GM18873 (cell line): ENCODE measurements around the gene ANKS6.

Experiments used
- ATAC-seq: cut with Tn5 transposase; IDR thresholded peaks from one replicate; pipeline ENCODE4 v1.9.1; 2021; ENCODE audit warnings: mild to moderate bottlenecking, moderate library complexity, moderate number of reproducible peaks; ENCODE audit not compliant: unreplicated experiment, low FRiP score

ANKS6 gene

DNA sequence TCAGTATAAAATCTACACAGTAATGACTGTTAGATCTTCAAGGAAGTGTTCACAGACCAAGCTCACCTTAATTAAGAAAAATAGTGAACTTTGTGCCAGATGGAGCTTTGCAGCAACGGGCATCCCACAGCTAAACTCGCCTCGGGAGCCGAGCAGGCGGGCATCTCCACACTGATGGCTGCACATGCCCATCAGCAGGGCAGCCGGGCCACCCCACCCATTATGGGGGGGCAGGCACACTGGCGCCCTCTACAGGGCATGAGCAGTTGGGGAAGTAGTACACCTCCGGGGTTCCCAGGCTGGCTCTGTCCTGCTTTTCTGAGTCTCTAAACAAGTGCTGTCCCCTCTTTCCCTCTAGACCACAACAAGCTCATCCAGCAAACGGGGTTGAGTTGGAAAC, 21.6 kb downstream of the ANKS6 start:
- no peak for ATAC-seq

DNA sequence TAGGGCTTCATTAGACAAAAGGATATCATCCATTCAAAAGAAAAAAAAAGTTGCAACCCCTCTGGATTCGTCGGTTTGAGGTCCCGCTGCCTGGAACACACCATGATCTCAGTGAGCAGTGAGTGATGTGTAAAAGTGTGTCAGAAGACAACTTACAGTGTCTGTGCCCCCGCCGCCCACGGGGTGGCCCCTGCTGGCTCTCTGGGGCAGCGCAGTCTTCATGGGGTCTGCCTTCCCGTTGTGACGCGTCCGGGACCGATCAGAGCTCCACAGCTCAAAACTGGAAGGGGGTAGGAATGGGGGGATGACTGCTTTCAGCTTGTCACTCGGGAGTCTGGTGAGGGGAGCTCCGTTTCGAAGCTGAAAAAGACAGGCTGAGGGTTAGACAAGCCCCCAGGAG, 22.6 kb downstream of the ANKS6 start:
- no peak for ATAC-seq

GRCh38 chr9:98772364-98773155, 23.8 kb downstream of the ANKS6 start:
- ATAC-seq, result no peak

GRCh38 chr9:98771209-98771874, 25.0 kb downstream of the ANKS6 start:
- no peak for ATAC-seq

DNA sequence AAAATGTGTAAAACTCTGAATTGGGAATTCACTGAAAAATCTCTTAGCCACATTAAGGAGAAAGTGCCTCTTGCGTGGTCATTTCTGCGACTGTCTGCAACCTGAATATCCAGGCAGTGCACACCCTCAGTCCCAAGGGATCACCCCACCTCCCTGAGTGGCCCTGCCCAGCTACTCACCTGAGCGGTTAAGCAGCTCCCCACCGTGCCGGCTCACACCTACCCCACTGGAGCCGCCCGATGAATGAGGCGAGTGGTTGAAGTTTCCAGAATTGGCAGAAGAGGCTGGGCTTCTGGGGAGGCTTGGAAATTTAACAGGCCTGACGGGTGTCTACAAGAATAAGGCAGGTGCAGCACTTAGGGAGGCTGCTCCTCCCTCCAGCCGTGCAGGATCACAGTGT, 25.6 kb downstream of the ANKS6 start:
- ATAC-seq, result no peak

DNA sequence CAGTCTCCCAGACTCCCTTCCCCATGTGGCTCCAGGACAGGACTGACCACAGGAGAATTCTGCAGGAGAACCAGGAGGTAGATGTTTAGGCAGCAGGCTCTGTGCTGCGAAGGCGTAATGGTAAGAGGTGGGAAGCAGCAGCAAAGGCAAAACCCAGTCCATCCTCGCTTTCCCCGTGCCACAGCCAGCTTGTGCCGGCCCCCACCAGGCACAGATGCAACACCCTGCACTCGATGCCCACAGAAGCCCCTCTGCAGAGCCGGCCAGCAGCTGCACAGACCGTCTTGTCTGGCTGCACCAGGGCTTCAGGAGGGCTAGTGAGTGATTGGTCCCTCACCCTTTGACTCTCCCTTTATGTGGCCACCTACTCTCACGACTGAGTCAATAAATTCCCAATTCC, 28.0 kb downstream of the ANKS6 start:
- ATAC-seq, result no peak

- ATAC-seq, result no peak
Observed at GRCh38 chr9:98767915-98768314, 28.4 kb downstream of the ANKS6 start.

DNA sequence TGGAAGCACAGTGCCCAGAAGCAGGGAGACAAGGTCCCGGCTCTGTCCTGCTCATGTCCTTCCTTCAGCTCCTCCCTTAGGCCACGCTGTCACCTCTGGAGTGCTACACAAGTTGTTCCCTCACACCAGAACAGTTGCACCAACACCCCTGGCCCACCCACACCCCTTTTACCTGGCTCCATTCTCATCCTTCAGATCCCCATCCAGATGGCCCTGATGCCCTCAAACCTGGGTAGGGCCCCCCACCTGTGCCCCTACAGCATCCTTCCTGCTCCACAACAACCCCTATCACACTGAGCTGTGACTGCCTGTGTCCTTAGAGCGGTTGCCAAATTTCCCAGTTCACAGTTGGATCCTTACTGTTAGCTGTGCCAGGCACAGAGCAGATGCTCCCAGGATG, 29.2 kb downstream of the ANKS6 start:
- no peak for ATAC-seq

- ATAC-seq, result no peak
Observed at GRCh38 chr9:98766586-98766985, 29.8 kb downstream of the ANKS6 start.

DNA sequence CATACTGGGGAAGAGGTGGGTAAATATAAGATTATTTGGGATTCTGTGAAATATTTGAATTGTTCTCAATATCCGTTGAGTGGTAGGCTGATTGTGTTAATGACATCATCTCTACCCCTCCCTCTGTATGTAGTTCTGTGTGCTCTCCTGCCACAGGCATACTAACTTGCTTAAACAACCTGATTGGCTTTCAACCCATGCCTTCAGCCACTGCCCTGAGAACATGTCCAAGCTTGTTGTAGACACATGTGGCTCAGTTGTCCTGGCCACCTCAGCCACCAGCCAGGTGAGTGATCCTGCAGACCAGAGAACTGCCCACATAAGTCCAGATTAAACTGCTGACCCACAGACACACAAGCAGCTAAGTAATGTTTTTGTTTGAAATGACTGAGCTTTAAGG, 31.1 kb downstream of the ANKS6 start:
- no peak for ATAC-seq

- ATAC-seq, result no peak
Observed at GRCh38 chr9:98763986-98764745, 32.2 kb downstream of the ANKS6 start.

GRCh38 chr9:98760231-98760630, 36.1 kb downstream of the ANKS6 start:
- no peak for ATAC-seq

DNA sequence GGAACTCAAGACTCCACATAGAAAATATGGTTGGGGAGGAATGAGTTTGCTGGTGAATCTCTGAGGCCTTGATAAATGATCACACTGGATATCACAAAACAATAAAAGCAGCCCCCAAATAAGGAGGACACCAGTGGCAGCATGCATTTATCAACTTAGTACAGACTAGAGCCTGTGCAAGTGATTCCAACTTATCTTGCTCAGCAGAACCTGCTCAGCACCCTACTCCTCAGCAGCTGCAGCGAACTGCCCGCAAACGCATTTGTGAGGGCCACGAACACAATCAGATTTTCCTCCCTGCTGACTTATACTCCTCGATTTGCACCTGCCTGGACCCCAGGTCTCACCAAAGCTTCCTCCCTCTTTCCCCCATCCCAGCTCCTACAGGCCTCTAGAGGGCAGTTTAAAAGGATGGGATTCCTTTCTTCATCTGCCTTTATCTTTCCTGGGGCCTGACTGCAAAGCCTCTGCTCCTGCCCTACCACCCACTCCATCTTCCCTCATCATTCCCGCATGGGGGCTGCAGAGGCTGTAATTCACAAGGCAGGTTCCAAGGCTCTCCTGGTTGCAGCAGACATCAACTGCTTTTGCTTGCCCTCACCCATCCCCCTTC, 41.2 kb downstream of the ANKS6 start:
- no peak for ATAC-seq

- ATAC-seq, result no peak
Observed at GRCh38 chr9:98751210-98751609, 45.1 kb downstream of the ANKS6 start.

- no peak for ATAC-seq
Observed at GRCh38 chr9:98750364-98751060, 45.8 kb downstream of the ANKS6 start.

GRCh38 chr9:98747476-98747875, 48.9 kb downstream of the ANKS6 start:
- ATAC-seq, result no peak

- ATAC-seq, result no peak
Observed at GRCh38 chr9:98745470-98745869, 50.9 kb downstream of the ANKS6 start.

- no peak for ATAC-seq
Observed at GRCh38 chr9:98743818-98744611, 52.3 kb downstream of the ANKS6 start.

DNA sequence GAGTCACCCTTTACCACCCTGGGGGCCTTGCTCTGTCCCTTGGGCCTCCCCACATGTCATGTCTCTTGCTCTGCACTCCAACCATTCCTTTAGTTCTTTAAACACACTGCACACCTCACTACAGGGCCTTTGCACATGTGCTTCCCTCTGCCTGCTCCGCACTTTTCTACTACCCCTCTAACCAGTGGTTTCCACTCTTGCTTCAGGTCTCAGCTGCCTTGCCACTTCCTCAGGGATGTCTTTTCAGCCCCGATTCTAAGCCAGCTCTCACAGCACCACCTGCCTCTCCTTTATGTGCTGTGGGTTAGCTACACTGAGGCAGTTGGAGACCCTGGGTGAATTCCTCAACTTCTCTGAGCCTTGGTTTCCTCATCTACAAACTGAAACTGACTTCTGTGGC, 53.0 kb downstream of the ANKS6 start:
- ATAC-seq, result no peak
